ENCODE data around the gene TNFSF13. TPM values are rescaled to one million over a fixed set of nuclear protein-coding genes. Genes with fewer than 3 reads are reported as not detected.
A peak's percentile ranks its signal among the peaks of the same experiment; 100 is the strongest.

Gene TNFSF13
- total and polyA plus RNA-seq, 4 donors = 17.7 to 28.6 (median 26.1) TPM

GRCh38 chr17:7557147-7557764 is 1.3 kb upstream of the TNFSF13 start:
- Histone ChIP-seq H3K9me3 (ENCODE audit: control insufficient read depth, low read length) (no peaks in the 10 kb centered on the region), H3K27me3 (ENCODE audit: control insufficient read depth in 1 of 2, insufficient read depth in 2 of 2, low read length in 1 of 2) (no peaks in the 10 kb centered on the region), H3K27ac (ENCODE audit: low read depth in 1 of 2, low read length in 2 of 2) (peak overlapping the region in 1 of 2 donors; percentile 93), H3K36me3 (ENCODE audit: control insufficient read depth in 1 of 2, insufficient read depth in 2 of 2, low read length in 1 of 2) (no peaks in the 10 kb centered on the region), H3K4me3 (ENCODE audit: low read length in 2 of 2) (no peak overlapping the region), H3K4me1 (ENCODE audit: control insufficient read depth in 1 of 2, insufficient read depth in 2 of 2, low read length in 2 of 2) (no peaks in the 10 kb centered on the region)
- ATAC-seq (ENCODE audit: low FRiP score) = no peak
- WGBS, 2 donors = 60 to 65% methylated on average over 15 to 19 of the region's 19 CpGs
- intact Hi-C loops (cut with DNase I) = loop anchor here in 1 of 2 donors (5.0 kb wide), 1 partner anchor 205 kb away; the partner anchor contains the start of gene KCTD11
- DNase-seq = no peak

GRCh38 chr17:7557775-7558543 is 591 bp upstream of the TNFSF13 start:
- no peaks in the 10 kb centered on the region for H3K36me3 ChIP-seq (ENCODE audit: control insufficient read depth in 1 of 2, insufficient read depth in 2 of 2, low read length in 1 of 2)
- WGBS, 2 donors = 7 to 8% methylated on average over 19 to 21 of the region's 21 CpGs
- H3K4me3 ChIP-seq (ENCODE audit: low read length in 2 of 2) = no peak overlapping the region
- ATAC-seq (ENCODE audit: low FRiP score) (peak; percentile 79), DNase-seq (peak; percentile 89 to 94)
- H3K9me3 ChIP-seq (ENCODE audit: control insufficient read depth, low read length) = no peaks in the 10 kb centered on the region
- intact Hi-C loops (cut with DNase I) = loop anchor here in 1 of 2 donors (2.0 to 5.0 kb wide), 2 partner anchors 121 to 206 kb away; partner anchors contain the start of gene KCTD11
- H3K27me3 ChIP-seq (ENCODE audit: control insufficient read depth in 1 of 2, insufficient read depth in 2 of 2, low read length in 1 of 2) = no peaks in the 10 kb centered on the region
- no peaks in the 10 kb centered on the region for H3K4me1 ChIP-seq (ENCODE audit: control insufficient read depth in 1 of 2, insufficient read depth in 2 of 2, low read length in 2 of 2)
- peak overlapping the region; percentile 62 to 93 for H3K27ac ChIP-seq (ENCODE audit: low read depth in 1 of 2, low read length in 2 of 2)

GRCh38 chr17:7559320-7560171 is 996 bp downstream of the TNFSF13 start:
- Histone ChIP-seq H3K4me3 (ENCODE audit: low read length in 2 of 2) (no peak overlapping the region), H3K9me3 (ENCODE audit: control insufficient read depth, low read length) (no peaks in the 10 kb centered on the region), H3K4me1 (ENCODE audit: control insufficient read depth in 1 of 2, insufficient read depth in 2 of 2, low read length in 2 of 2) (no peaks in the 10 kb centered on the region), H3K36me3 (ENCODE audit: control insufficient read depth in 1 of 2, insufficient read depth in 2 of 2, low read length in 1 of 2) (no peaks in the 10 kb centered on the region), H3K27ac (ENCODE audit: low read depth in 1 of 2, low read length in 2 of 2) (peak overlapping the region in 1 of 2 donors; percentile 93), H3K27me3 (ENCODE audit: control insufficient read depth in 1 of 2, insufficient read depth in 2 of 2, low read length in 1 of 2) (no peaks in the 10 kb centered on the region)
- DNase-seq (no peak), ATAC-seq (ENCODE audit: low FRiP score) (no peak)
- WGBS, 2 donors = 67 to 77% methylated on average over 18 of the region's 18 CpGs
- intact Hi-C loops (cut with DNase I) = loop anchor here (1.0 to 10.0 kb wide), 4 partner anchors 43 to 207 kb away; partner anchors contain the start of genes KCTD11 (in 2 of the 2) and TMEM95 (in 1 of the 2)

GRCh38 chr17:7560172-7561027 is 1.9 kb downstream of the TNFSF13 start:
- Histone ChIP-seq H3K4me1 (ENCODE audit: control insufficient read depth in 1 of 2, insufficient read depth in 2 of 2, low read length in 2 of 2) (no peaks in the 10 kb centered on the region), H3K27ac (ENCODE audit: low read depth in 1 of 2, low read length in 2 of 2) (peak overlapping the region in 1 of 2 donors; percentile 34), H3K9me3 (ENCODE audit: control insufficient read depth, low read length) (no peaks in the 10 kb centered on the region), H3K36me3 (ENCODE audit: control insufficient read depth in 1 of 2, insufficient read depth in 2 of 2, low read length in 1 of 2) (peaks cover 0 to 2% of the 10 kb centered on the region in 2 donors), H3K4me3 (ENCODE audit: low read length in 2 of 2) (no peak overlapping the region), H3K27me3 (ENCODE audit: control insufficient read depth in 1 of 2, insufficient read depth in 2 of 2, low read length in 1 of 2) (no peaks in the 10 kb centered on the region)
- 28 to 29% methylated on average over 22 of the region's 22 CpGs for WGBS, 2 donors
- DNase-seq (peak; percentile 79 to 88), ATAC-seq (ENCODE audit: low FRiP score) (peak; percentile 39)
- intact Hi-C loops (cut with DNase I) = loop anchor here (1.0 to 10.0 kb wide), 2 partner anchors 46 to 206 kb away; partner anchors contain the start of genes KCTD11 (in 1 of the 2) and TMEM95 (in 1 of the 2)

GRCh38 chr17:7561028-7561575 is 2.6 kb downstream of the TNFSF13 start:
- Histone ChIP-seq H3K27me3 (ENCODE audit: control insufficient read depth in 1 of 2, insufficient read depth in 2 of 2, low read length in 1 of 2) (no peaks in the 10 kb centered on the region), H3K4me1 (ENCODE audit: control insufficient read depth in 1 of 2, insufficient read depth in 2 of 2, low read length in 2 of 2) (no peaks in the 10 kb centered on the region), H3K9me3 (ENCODE audit: control insufficient read depth, low read length) (no peaks in the 10 kb centered on the region), H3K27ac (ENCODE audit: low read depth in 1 of 2, low read length in 2 of 2) (peak overlapping the region; percentile 44 to 64), H3K36me3 (ENCODE audit: control insufficient read depth in 1 of 2, insufficient read depth in 2 of 2, low read length in 1 of 2) (peaks cover 0 to 3% of the 10 kb centered on the region in 2 donors), H3K4me3 (ENCODE audit: low read length in 2 of 2) (peak overlapping the region; percentile 68 to 77)
- WGBS, 2 donors = 0% methylated on average over 32 of the region's 32 CpGs
- ATAC-seq (ENCODE audit: low FRiP score) (peak; percentile 89), DNase-seq (peak; percentile 94 to 97)
- intact Hi-C loops (cut with DNase I) = loop anchor here (1.0 to 10.0 kb wide), 2 partner anchors 47 to 206 kb away; partner anchors contain the start of genes KCTD11 (in 1 of the 2) and TMEM95 (in 1 of the 2)

GRCh38 chr17:7561589-7562207 is 3.1 kb downstream of the TNFSF13 start, which contains the start of gene SENP3:
SENP3 (plus strand) TSS chr17:7561919; CDS start chr17:7563077, 1,158 bp downstream.
- no peaks in the 10 kb centered on the region for H3K4me1 ChIP-seq (ENCODE audit: control insufficient read depth in 1 of 2, insufficient read depth in 2 of 2, low read length in 2 of 2)
- H3K9me3 ChIP-seq (ENCODE audit: control insufficient read depth, low read length) = no peaks in the 10 kb centered on the region

GRCh38 chr17:7562208-7562605 is 3.7 kb downstream of the TNFSF13 start:
- H3K4me1 ChIP-seq (ENCODE audit: control insufficient read depth in 1 of 2, insufficient read depth in 2 of 2, low read length in 2 of 2) = no peaks in the 10 kb centered on the region
- WGBS, 2 donors = 1% methylated on average over 18 to 28 of the region's 28 CpGs
- H3K27me3 ChIP-seq (ENCODE audit: control insufficient read depth in 1 of 2, insufficient read depth in 2 of 2, low read length in 1 of 2) = no peaks in the 10 kb centered on the region

More at GRCh38 chr17:7561589-7562207, 3.1 kb downstream of the TNFSF13 start, which contains the start of gene SENP3:
- no peaks in the 10 kb centered on the region for H3K27me3 ChIP-seq (ENCODE audit: control insufficient read depth in 1 of 2, insufficient read depth in 2 of 2, low read length in 1 of 2)
- intact Hi-C loops (cut with DNase I) = loop anchor here (1.0 to 10.0 kb wide), 2 partner anchors 47 to 207 kb away; partner anchors contain the start of genes KCTD11 (in 1 of the 2) and TMEM95 (in 1 of the 2)
- DNase-seq (peak; percentile 94 to 97), ATAC-seq (ENCODE audit: low FRiP score) (peak; percentile 92)
- WGBS, 2 donors = 0 to 1% methylated on average over 17 to 82 of the region's 82 CpGs
- peak within 1 kb of the TSS; percentile 74 to 77 for H3K4me3 ChIP-seq (ENCODE audit: low read length in 2 of 2)
- H3K27ac ChIP-seq (ENCODE audit: low read depth in 1 of 2, low read length in 2 of 2) = peak within 1 kb of the TSS; percentile 44 to 71
- peaks cover 0 to 3% of the 10 kb centered on the region in 2 donors for H3K36me3 ChIP-seq (ENCODE audit: control insufficient read depth in 1 of 2, insufficient read depth in 2 of 2, low read length in 1 of 2)

More at GRCh38 chr17:7562208-7562605, 3.7 kb downstream of the TNFSF13 start:
- Histone ChIP-seq H3K4me3 (ENCODE audit: low read length in 2 of 2) (peak overlapping the region; percentile 74 to 77), H3K27ac (ENCODE audit: low read depth in 1 of 2, low read length in 2 of 2) (peak overlapping the region in 1 of 2 donors; percentile 71), H3K9me3 (ENCODE audit: control insufficient read depth, low read length) (no peaks in the 10 kb centered on the region), H3K36me3 (ENCODE audit: control insufficient read depth in 1 of 2, insufficient read depth in 2 of 2, low read length in 1 of 2) (peaks cover 0 to 3% of the 10 kb centered on the region in 2 donors)
- ATAC-seq (ENCODE audit: low FRiP score) (no peak), DNase-seq (no peak)
- intact Hi-C loops (cut with DNase I) = loop anchor here in 1 of 2 donors (10.0 kb wide), 1 partner anchor 207 kb away; the partner anchor contains the start of genes KCTD11 and TMEM95
